Activated T-helper 17 cell treated with anti-CD3 and anti-CD28 coated beads, Interleukin-2, amount 50 U/mL, for 72 hours (primary cell): Measurements from ENCODE around the gene TTC27. TPM values are rescaled to one million over a fixed set of nuclear protein-coding genes. Genes with fewer than 3 reads are reported as not detected.
A peak's percentile ranks its signal among the peaks of the same experiment; 100 is the strongest.

ENCODE experiments used
- ATAC-seq: fragments of 150-1000 bp; cut with Tn5 transposase; replicated peaks from 2 replicates; pipeline ENCODE4 v1.10.0; 2021; ENCODE audit warnings: mild to moderate bottlenecking, moderate library complexity
- H3K27ac Mint-ChIP-seq: one replicate; pipeline ENCODE4 v1.8.0; 2022; ENCODE audit warnings: mixed read lengths
- H3K27me3 Mint-ChIP-seq: one replicate; pipeline ENCODE4 v1.8.0; 2022; ENCODE audit warnings: mixed read lengths
- H3K36me3 Mint-ChIP-seq: one replicate; pipeline ENCODE4 v1.8.0; 2022; ENCODE audit warnings: low read depth, mild to moderate bottlenecking, mixed read lengths
- H3K4me1 Mint-ChIP-seq: one replicate; pipeline ENCODE4 v1.8.0; 2022; ENCODE audit warnings: mixed read lengths
- H3K4me3 Mint-ChIP-seq: one replicate; pipeline ENCODE4 v1.8.0; 2022; ENCODE audit warnings: mild to moderate bottlenecking, mixed read lengths
- H3K9me3 Mint-ChIP-seq: one replicate; pipeline ENCODE4 v1.8.0; 2022; ENCODE audit warnings: mixed read lengths
- total RNA-seq, 2 donors: library from RNA; stranded (reverse); gene quantifications; one replicate each; pipeline ENCODE4 v1.2.3, GENCODE V29; 2022

TTC27 gene
- total RNA-seq, 2 donors from 2014 or later: 19.5 to 32.6 TPM

DNA sequence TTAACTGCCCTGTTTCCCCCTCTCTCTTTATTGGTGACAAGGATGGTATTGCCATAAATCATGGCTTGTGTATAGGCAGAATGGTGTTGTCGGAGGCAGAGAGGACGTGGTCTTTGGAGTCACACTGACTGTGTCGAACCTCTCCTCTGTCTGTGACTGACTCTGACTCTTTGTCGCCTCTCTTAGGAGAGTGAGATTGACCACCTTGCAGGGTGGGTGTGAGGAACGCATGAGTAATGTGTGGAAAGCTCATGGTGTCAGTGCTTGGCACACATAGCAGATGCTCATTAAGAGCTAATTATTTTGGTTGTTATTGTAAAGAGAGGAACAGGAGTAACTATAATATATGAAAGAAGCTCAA is 145.6 kb downstream of the TTC27 start:
- no peak for ATAC-seq
- H3K27me3 Mint-ChIP-seq: no peaks in the 10 kb centered on the region
- peaks cover 5% of the 10 kb centered on the region for H3K4me1 Mint-ChIP-seq
- H3K36me3 Mint-ChIP-seq: peaks cover 28% of the 10 kb centered on the region
- peaks cover 3% of the 10 kb centered on the region for H3K9me3 Mint-ChIP-seq
- H3K27ac Mint-ChIP-seq: peak overlapping the region; percentile 14
- H3K4me3 Mint-ChIP-seq: no peak overlapping the region

DNA sequence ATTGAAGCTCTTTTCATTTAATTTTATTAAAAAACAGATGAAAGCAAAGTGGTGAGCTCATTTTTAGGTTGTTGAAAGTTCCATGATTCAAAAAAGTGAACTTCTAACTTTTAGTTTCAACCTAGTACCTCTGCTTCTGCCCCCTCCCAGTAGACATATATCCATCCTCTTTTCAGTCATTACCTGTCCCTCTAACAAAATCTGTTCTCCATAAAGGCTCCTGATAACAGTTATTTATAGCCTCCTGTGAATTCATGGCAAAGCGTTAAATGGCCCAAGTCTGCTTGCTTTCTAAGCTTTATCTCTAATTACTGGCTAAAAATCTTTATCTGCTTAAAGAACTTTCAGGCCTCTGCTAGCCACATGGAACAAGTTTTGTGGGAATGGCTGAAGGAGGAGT is 148.1 kb downstream of the TTC27 start:
- peaks cover 3% of the 10 kb centered on the region for H3K9me3 Mint-ChIP-seq
- no peak overlapping the region for H3K27ac Mint-ChIP-seq
- ATAC-seq: peak; percentile 88

DNA sequence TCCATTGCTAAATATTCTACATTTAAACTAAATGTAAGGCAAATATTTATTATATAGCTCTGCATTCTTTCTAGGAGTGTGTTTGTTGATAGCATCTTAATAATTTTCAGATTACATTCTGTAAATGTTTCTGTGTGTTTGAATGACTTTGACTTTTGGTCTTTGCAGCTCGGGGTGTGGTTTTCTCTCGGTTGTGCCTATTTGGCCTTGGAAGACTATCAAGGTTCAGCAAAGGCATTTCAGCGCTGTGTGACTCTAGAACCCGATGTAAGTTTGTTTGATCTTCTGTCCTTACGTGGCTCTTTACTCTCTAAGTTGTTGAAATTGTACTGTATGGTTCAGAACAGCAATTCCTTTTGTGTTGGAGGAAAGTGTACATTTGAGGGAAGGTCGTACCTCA is 149.9 kb downstream of the TTC27 start:
- H3K9me3 Mint-ChIP-seq: peaks cover 3% of the 10 kb centered on the region
- no peak overlapping the region for H3K27ac Mint-ChIP-seq
- H3K4me1 Mint-ChIP-seq: peaks cover 5% of the 10 kb centered on the region
- ATAC-seq: no peak
- H3K36me3 Mint-ChIP-seq: peaks cover 69% of the 10 kb centered on the region
- H3K27me3 Mint-ChIP-seq: no peaks in the 10 kb centered on the region
- no peak overlapping the region for H3K4me3 Mint-ChIP-seq

More for the DNA sequence above, 148.1 kb downstream of the TTC27 start:
- Mint-ChIP-seq H3K36me3 (peaks cover 53% of the 10 kb centered on the region), H3K4me3 (no peak overlapping the region), H3K4me1 (peaks cover 5% of the 10 kb centered on the region), H3K27me3 (no peaks in the 10 kb centered on the region)

DNA sequence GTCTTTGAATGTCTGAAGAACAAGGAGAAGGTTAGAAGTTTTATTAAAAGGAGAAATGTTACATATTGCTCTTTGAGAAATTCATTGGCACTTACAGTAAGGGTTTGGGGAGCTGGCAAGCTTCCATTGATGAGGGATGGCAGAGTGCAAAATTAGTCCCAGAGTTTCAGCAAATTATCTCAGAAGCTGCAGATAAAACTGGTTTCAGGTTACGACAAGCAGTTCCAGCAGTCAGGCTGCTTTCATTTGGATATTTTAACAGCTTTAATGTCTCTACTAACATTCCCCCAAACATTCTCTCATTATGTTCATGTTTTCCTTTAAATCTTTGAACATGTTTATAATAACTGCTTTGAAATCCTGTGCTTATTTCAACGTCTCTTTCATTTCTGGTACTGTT is 153.1 kb downstream of the TTC27 start:
- H3K36me3 Mint-ChIP-seq: peaks cover 93% of the 10 kb centered on the region
- ATAC-seq: no peak
- no peak overlapping the region for H3K4me3 Mint-ChIP-seq
- H3K4me1 Mint-ChIP-seq: peaks cover 3% of the 10 kb centered on the region
- H3K9me3 Mint-ChIP-seq: peaks cover 3% of the 10 kb centered on the region
- H3K27me3 Mint-ChIP-seq: no peaks in the 10 kb centered on the region
- no peak overlapping the region for H3K27ac Mint-ChIP-seq

DNA sequence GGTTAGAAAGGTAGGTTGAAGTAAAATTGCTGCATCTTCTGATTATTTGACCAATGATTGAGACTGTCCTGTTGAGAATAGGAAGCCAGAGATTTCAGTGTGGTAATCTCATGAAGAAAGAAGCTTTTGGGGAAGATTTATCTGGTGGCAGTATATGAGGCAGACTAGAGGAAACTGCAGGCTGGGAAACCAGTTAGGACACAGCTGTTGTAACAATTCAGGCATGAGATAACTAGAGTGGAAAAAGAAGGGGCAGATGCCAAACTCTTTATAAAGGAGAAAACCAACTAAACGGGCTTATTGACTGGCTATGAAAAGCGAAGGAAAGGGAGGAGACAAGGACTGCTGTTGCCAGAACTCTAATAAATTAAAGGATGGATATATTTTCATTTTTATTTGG is 155.6 kb downstream of the TTC27 start:
- H3K27me3 Mint-ChIP-seq: no peaks in the 10 kb centered on the region
- H3K36me3 Mint-ChIP-seq: peaks cover 94% of the 10 kb centered on the region
- H3K27ac Mint-ChIP-seq: no peak overlapping the region
- no peaks in the 10 kb centered on the region for H3K4me1 Mint-ChIP-seq
- H3K4me3 Mint-ChIP-seq: no peak overlapping the region
- ATAC-seq: no peak
- H3K9me3 Mint-ChIP-seq: no peaks in the 10 kb centered on the region

DNA sequence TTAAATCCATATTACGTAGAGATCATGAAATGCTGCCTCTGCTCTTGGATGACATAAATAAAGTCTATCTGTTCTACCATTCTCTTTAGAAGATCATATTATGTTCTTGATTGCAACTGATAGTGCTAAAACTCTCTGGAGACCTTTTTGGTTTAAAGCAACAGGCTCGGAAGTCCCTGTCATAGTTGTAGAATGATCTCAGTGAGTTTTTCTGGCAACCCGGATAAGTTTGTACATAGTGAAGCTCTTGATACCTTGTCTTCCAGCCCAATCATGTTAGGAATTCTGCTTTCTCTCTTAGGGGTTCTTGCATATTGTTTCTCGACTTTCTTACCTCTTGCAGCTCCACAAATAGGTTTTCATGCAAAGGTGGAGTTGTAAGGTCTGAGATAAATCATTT is 156.1 kb downstream of the TTC27 start:
- Mint-ChIP-seq H3K27me3 (no peaks in the 10 kb centered on the region), H3K4me1 (no peaks in the 10 kb centered on the region), H3K9me3 (no peaks in the 10 kb centered on the region), H3K4me3 (no peak overlapping the region), H3K36me3 (peaks cover 94% of the 10 kb centered on the region), H3K27ac (no peak overlapping the region)
- no peak for ATAC-seq

DNA sequence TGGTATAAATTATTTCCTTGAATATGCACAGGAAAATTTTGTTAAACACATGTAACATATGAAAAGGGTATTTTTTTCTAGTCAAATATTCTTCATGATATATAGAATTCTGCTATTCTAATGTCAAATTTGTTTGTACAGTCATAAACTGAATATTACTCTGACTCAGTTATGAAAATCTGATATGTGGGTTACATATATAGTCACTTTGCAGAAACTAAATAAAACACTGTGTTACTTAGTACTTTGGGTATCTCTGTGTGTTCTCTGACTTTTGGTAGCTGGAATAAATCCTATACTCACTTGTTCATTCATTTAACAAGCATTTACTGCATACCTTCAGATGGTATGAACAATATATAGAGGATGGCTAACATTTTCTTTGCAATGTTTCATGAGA is 159.4 kb downstream of the TTC27 start:
- no peaks in the 10 kb centered on the region for H3K4me1 Mint-ChIP-seq
- H3K27me3 Mint-ChIP-seq: no peaks in the 10 kb centered on the region
- H3K36me3 Mint-ChIP-seq: peaks cover 77% of the 10 kb centered on the region
- no peak overlapping the region for H3K27ac Mint-ChIP-seq
- no peaks in the 10 kb centered on the region for H3K9me3 Mint-ChIP-seq
- ATAC-seq: peak; percentile 29
- no peak overlapping the region for H3K4me3 Mint-ChIP-seq

DNA sequence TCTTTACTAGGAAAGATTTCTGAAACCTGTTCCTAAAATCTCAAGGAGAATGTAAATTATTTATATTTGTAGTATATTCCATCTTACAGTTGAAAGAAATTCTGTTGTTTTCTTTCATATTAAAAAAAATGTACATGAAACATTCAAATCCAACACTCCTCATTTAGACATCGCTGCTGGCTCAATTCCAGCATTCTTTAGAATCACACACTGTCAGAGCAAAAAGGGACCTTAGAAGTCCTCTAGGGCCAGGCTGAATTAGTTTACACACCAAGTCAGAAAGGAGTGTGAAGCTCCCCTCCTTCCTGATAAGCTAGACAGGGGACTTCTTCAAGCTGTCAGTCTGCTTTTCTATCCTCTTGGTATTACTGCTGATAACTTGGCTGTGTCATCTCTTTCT is 160.3 kb downstream of the TTC27 start:
- Mint-ChIP-seq H3K4me1 (no peaks in the 10 kb centered on the region), H3K27me3 (no peaks in the 10 kb centered on the region), H3K9me3 (no peaks in the 10 kb centered on the region), H3K4me3 (no peak overlapping the region), H3K36me3 (peaks cover 75% of the 10 kb centered on the region), H3K27ac (no peak overlapping the region)
- ATAC-seq: no peak

DNA sequence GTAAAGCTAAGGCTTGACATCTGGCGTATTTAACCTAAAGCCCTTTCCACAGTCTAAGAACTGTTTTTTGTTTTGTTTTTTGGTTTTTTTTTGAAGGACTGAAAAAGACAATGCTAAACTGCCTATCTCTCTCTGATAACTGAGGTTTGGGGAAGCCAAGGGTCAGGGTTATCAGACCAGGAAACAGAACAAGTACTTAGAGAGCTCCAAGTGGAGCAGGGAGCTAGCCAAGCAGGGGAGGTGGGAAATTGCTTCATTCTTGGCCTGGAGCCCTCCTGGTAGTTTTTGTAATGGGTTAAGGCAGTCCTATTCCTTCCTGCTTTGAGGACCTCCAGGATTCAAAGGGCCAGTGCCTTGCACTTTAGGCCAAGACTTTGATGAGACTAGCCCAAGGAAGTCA is 164.6 kb downstream of the TTC27 start:
- no peak overlapping the region for H3K4me3 Mint-ChIP-seq
- H3K4me1 Mint-ChIP-seq: no peaks in the 10 kb centered on the region
- no peaks in the 10 kb centered on the region for H3K9me3 Mint-ChIP-seq
- ATAC-seq: no peak
- H3K27ac Mint-ChIP-seq: no peak overlapping the region
- peaks cover 56% of the 10 kb centered on the region for H3K36me3 Mint-ChIP-seq
- H3K27me3 Mint-ChIP-seq: no peaks in the 10 kb centered on the region

DNA sequence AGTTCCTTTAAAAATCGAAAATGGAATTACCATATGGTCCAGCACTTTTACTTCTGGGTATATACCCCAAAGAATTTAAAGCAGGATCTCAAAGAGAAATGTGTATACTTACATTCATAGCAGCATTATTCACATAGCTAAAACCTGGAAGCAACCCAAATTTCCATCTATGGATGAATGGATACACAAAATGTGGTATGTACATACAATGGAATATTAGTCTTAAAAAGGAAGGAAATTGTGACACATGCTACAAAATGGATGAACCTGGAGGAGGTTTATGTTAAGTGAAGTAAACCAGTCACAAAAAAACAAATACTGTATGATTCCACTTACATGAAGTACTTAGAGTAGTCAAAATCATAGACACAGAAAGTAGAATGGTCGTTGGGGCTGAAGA is 171.0 kb downstream of the TTC27 start:
- Mint-ChIP-seq H3K9me3 (no peaks in the 10 kb centered on the region), H3K27ac (no peak overlapping the region), H3K4me3 (no peak overlapping the region), H3K36me3 (peaks cover 35% of the 10 kb centered on the region), H3K4me1 (no peaks in the 10 kb centered on the region), H3K27me3 (no peaks in the 10 kb centered on the region)
- no peak for ATAC-seq

DNA sequence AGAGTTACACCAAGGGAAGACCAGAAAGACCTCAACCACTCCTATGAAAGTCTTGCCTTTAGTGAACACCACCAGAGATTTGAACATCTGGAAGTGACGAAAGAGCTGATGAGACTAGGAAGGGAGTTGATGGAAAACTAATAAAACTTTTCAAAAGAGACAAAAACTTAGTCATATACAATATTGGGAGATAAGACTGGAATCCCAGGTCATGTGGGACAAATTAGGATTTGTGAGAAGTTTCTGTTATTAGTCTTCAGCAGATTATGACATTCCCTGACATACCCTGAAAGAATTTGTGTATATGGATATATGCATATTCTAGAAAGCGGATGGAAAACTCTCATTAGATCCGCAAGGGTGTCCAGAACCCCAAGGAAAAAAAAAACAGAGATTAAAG is 173.9 kb downstream of the TTC27 start:
- no peaks in the 10 kb centered on the region for H3K9me3 Mint-ChIP-seq
- no peaks in the 10 kb centered on the region for H3K4me1 Mint-ChIP-seq
- H3K27ac Mint-ChIP-seq: no peak overlapping the region

DNA sequence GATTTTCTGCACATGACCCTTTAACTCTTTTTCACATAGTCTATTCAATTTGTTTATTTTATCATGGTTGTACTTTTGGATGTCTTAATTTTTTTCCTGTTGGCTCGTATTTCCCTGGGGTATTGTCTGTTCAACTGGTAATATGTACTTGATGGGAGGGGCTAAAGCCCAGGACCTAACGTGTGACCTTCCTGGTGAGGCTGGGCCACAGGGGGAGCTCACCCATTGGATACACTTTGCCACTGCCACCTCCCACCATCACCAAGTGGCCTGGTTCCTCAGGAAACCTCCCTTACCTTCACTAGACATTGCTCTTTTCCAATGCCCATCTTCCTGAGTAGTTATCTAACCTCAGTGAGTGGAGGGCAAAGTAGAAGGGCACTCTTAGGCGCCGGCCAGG is 175.0 kb downstream of the TTC27 start:
- Mint-ChIP-seq H3K27ac (no peak overlapping the region), H3K4me3 (no peak overlapping the region), H3K36me3 (peaks cover 20% of the 10 kb centered on the region), H3K9me3 (no peaks in the 10 kb centered on the region), H3K4me1 (no peaks in the 10 kb centered on the region), H3K27me3 (no peaks in the 10 kb centered on the region)
- no peak for ATAC-seq

More for the DNA sequence above, 173.9 kb downstream of the TTC27 start:
- Mint-ChIP-seq H3K36me3 (peaks cover 15% of the 10 kb centered on the region), H3K27me3 (no peaks in the 10 kb centered on the region), H3K4me3 (no peak overlapping the region)
- no peak for ATAC-seq

DNA sequence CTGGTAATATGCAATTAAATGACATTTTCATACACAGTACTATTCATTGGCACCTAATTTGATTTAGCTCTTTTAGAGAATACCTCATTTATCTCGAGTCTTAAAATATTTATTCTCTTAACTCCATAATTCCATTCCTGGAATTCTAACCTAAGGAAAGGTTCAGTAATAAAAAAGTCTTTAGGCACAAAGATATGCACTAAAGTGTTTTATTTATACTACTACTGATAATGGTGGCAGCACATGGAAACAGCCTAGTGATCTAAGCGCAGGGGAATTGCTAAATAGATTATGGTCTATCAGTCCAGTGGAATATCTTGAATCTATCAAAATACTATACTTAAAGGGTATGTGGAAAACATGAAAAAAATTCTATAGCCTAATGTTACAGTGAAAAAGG is 176.4 kb downstream of the TTC27 start:
- Mint-ChIP-seq H3K36me3 (peaks cover 34% of the 10 kb centered on the region), H3K4me3 (no peak overlapping the region), H3K27ac (no peak overlapping the region), H3K9me3 (no peaks in the 10 kb centered on the region), H3K4me1 (no peaks in the 10 kb centered on the region), H3K27me3 (no peaks in the 10 kb centered on the region)
- no peak for ATAC-seq

DNA sequence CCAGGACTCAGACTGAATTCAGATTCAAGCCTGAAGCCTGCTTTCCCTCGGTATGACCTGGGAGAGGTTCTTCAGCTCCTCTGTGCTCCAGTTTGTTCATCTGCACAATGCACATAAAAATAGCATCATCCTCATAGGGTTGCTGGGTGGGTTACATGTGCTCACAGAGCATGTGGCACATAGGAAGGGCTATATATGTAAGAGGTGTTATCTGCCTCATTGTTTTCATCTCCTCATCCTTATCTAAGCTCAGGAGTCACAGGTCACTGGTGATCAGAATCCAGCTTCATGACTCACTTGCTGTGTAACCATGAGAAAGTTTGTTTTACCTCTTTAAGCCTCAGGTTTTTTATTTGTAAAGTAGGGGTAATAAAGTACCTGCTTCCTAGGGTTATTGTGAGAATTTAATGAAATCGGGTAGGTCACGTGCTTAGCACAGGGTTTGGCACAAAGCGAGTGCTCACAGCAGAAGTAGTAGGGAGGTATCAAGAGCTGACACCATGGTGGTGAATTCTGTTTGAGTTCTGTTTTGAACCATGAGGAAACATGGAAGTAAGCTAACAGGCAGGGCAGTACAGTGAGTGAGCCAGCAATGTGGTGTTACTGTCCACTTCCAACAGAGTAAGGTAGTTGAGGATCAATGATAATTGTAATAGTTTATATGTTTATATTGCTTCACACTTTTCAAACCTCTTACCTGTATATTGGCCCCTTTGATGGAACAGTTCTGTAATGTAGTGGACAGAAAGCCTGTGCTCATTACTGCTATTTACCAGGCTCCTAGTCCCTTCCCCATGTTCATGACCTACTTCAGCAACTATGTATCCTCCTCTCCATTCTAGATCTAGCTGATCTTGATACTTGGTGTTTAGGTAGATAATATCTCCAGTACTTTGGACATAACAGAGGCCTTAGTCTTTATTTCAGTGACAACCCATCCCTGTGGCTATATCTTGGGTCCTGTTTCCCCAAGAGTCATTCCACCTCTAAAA is 177.6 kb downstream of the TTC27 start:
- Mint-ChIP-seq H3K4me3 (no peak overlapping the region), H3K4me1 (no peaks in the 10 kb centered on the region), H3K36me3 (peaks cover 44% of the 10 kb centered on the region), H3K27ac (no peak overlapping the region), H3K9me3 (no peaks in the 10 kb centered on the region), H3K27me3 (no peaks in the 10 kb centered on the region)
- no peak for ATAC-seq

DNA sequence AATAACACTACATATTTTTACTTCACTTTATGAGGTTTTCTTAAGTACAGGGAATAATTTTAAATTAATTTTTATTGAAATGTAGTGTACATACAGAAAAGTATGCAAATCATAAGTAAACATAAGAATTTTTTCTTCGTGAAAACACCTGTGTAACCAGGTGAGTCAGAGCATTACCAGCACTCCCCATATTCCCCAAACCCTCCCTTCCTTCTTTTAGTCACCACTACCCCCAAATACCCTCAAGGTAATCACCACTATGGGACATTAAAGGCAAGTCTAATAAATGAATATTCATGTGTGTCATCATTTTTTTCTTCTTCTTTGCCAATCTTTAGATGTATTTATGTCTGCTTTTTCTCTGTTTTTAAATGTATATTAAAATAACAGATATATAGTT is 179.0 kb downstream of the TTC27 start:
- Mint-ChIP-seq H3K4me1 (no peaks in the 10 kb centered on the region), H3K27me3 (no peaks in the 10 kb centered on the region), H3K9me3 (no peaks in the 10 kb centered on the region), H3K4me3 (no peak overlapping the region), H3K27ac (no peak overlapping the region), H3K36me3 (peaks cover 45% of the 10 kb centered on the region)
- ATAC-seq: no peak
